Spleen (tissue), 11 donors: Measurements from ENCODE around the gene MGMT. TPM values are rescaled to one million over a fixed set of nuclear protein-coding genes. Genes with fewer than 3 reads are reported as not detected.

Experiments
- DNase-seq: peaks from one replicate; pipeline ENCODE4 v3.0.0-alpha.2; 2020
- H3K27ac ChIP-seq, 8 donors: fragments of 200-600 bp; sonication (generic) in 7 of 8; 1 replicate in 4 of 8; 2 replicates in 4 of 8; pipeline versions ENCODE4 v1.5.0 to v1.8.0; 2016 to 2021; ENCODE audit warnings: inconsistent platforms in 4 of 8, mild to moderate bottlenecking in 4 of 8, moderate library complexity in 1 of 8
- H3K27me3 ChIP-seq, 7 donors: fragments of 200-600 bp; sonication (generic) in 6 of 7; replicated peaks in 1 of 7; 1 replicate in 4 of 7; 2 replicates in 3 of 7; pipeline versions ENCODE4 v1.5.0 to v1.8.0; 2016 to 2021; ENCODE audit warnings: inconsistent platforms in 3 of 7, mild to moderate bottlenecking in 1 of 7
- H3K36me3 ChIP-seq, 6 donors: fragments of 200-600 bp; sonication (generic) in 5 of 6; 1 replicate in 4 of 6; 2 replicates in 2 of 6; pipeline versions ENCODE4 v1.5.0 to v1.8.0; 2016 to 2021; ENCODE audit warnings: inconsistent platforms in 2 of 6
- H3K4me1 ChIP-seq, 6 donors: fragments of 200-600 bp; sonication (generic) in 5 of 6; 1 replicate in 3 of 6; 2 replicates in 3 of 6; pipeline versions ENCODE4 v1.5.0 to v1.8.0; 2016 to 2021; ENCODE audit warnings: inconsistent platforms in 3 of 6
- H3K4me3 ChIP-seq, 8 donors: fragments of 200-600 bp; sonication (generic) in 7 of 8; 1 replicate in 4 of 8; 2 replicates in 4 of 8; pipeline versions ENCODE4 v1.5.0 to v1.8.0; 2016 to 2021; ENCODE audit warnings: inconsistent platforms in 4 of 8, mild to moderate bottlenecking in 4 of 8, moderate library complexity in 2 of 8
- H3K9me3 ChIP-seq, 8 donors: fragments of 200-600 bp; sonication (generic) in 7 of 8; 1 replicate in 4 of 8; 2 replicates in 4 of 8; pipeline versions ENCODE4 v1.5.0 to v1.8.0; 2016 to 2021; ENCODE audit warnings: inconsistent platforms in 4 of 8
- POLR2A ChIP-seq, 3 donors: fragments of 450-650 bp; IDR thresholded peaks; one replicate each; pipeline ENCODE4 v1.5.1; 2017; ENCODE audit warnings: antibody characterized with exemption in 3 of 3, mild to moderate bottlenecking in 1 of 3
- POLR2AphosphoS5 ChIP-seq, 3 donors: sonication (generic); formaldehyde crosslinking; IDR thresholded peaks; one replicate each; pipeline ENCODE4 v1.5.1; 2017; ENCODE audit warnings: antibody characterized with exemption in 3 of 3
- WGBS, 5 donors: extraction: QIAGEN DNeasy Blood & Tissue Kit in 3 of 5; methylation state at CpG; one replicate each; pipeline versions ENCODE4 v1.1.5 to v1.1.7; 2013 to 2018; 5-methylcytosine and 5-hydroxymethylcytosine counted together
- intact Hi-C: fragments of 100-400 bp; cut with DNase I; formaldehyde crosslinking; loops from one replicate; pipeline ENCODE4 v1.15.0; 2023; ENCODE audit warnings: low total_unique reads
- polyA plus RNA-seq, 3 donors: library from polyadenylated mRNA; stranded (reverse); fragments of 200-250 nt; gene quantifications; one replicate each; pipeline ENCODE4 v1.2.1, GENCODE V29; 2013
- total RNA-seq, 7 donors: library from RNA; depleted of rRNA in 3 of 7; stranded (reverse); fragments of >200 nt in 3 of 7; fragmentation: NEBNext Ultra II Directional in 4 of 7; extraction: Animal tissue kit (Norgen Biotek cat#: 25700) in 4 of 7; gene quantifications; one replicate each; pipeline versions ENCODE4 v1.1.0 to v1.2.1, GENCODE V29; 2016 to 2021
- TF ChIP-seq, protein P1 (sequence below), 11 experiments: fragments of 200-600 bp in 7 of 11; fragments of 450-650 bp in 4 of 11; sonication (generic) in 4 of 11; IDR thresholded peaks in 8 of 11; conservative IDR thresholded peaks in 3 of 11; 1 replicate in 7 of 11; 2 replicates in 4 of 11; pipeline versions ENCODE4 v1.4.0 to v1.8.0; 2016 to 2021; ENCODE audit warnings: antibody characterized with exemption in 11 of 11, inconsistent platforms in 4 of 11, mild to moderate bottlenecking in 1 of 11
- donor health status: healthy with polysubstance abuse.
- donor health status: DM: no; HTN: no; CAD: no; lungs with moderate emphysema.
- donor health status: DM: no; HTN: no; CAD: no.
- donor health status: Bipolar disorder and iron deficiency.
- donor health status: healthy.
- donor health status: DM: no; HTN: no; CAD: no.
- donor health status: DM: yes; HTN: yes; CAD: no.

MGMT gene
- total and polyA plus RNA-seq, 10 donors: 14.3 to 33.4 (median 21.7) TPM

DNA sequence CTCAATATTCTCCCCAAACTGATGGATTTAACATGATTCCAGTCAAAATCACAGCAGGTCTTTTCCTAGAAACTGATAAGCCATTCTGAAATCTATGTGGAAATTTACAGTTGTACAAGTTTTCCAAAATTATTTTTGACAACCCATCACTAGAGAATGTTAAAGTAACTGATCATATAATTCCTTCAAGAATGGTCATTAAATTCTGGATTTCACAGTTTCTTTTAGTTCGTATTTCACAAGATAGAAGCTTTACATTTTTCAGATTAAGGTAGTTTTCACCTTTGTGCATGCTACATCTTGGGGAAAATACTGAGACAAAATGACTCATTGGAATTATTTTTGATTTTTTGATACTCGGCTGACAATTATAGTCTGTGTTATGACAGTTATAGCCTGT lies 174.3 kb downstream of the MGMT start:
- 86 to 92% (median 90%) methylated on average over 2 of the region's 2 CpGs for WGBS, 5 donors
- intact Hi-C loops: no loop called here
- no peak for TF ChIP-seq POLR2AphosphoS5 (IDR thresholded peaks at IDR 0.05)
- TF ChIP-seq, protein P1, sequence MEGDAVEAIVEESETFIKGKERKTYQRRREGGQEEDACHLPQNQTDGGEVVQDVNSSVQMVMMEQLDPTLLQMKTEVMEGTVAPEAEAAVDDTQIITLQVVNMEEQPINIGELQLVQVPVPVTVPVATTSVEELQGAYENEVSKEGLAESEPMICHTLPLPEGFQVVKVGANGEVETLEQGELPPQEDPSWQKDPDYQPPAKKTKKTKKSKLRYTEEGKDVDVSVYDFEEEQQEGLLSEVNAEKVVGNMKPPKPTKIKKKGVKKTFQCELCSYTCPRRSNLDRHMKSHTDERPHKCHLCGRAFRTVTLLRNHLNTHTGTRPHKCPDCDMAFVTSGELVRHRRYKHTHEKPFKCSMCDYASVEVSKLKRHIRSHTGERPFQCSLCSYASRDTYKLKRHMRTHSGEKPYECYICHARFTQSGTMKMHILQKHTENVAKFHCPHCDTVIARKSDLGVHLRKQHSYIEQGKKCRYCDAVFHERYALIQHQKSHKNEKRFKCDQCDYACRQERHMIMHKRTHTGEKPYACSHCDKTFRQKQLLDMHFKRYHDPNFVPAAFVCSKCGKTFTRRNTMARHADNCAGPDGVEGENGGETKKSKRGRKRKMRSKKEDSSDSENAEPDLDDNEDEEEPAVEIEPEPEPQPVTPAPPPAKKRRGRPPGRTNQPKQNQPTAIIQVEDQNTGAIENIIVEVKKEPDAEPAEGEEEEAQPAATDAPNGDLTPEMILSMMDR (IDR thresholded peaks at IDR 0.05 in 8 of 11, conservative IDR thresholded peaks at IDR 0.05 in 3 of 11): no peak
- no peak for TF ChIP-seq POLR2A (IDR thresholded peaks at IDR 0.05)
- H3K9me3 ChIP-seq: no peaks in the 10 kb centered on the region
- peaks cover 0 to 6% (median 0%) of the 10 kb centered on the region in 6 donors for H3K36me3 ChIP-seq
- no peak overlapping the region for H3K4me3 ChIP-seq
- H3K27me3 ChIP-seq: no peaks in the 10 kb centered on the region
- H3K4me1 ChIP-seq: no peaks in the 10 kb centered on the region
- no peak overlapping the region for H3K27ac ChIP-seq
- DNase-seq: no peak

DNA sequence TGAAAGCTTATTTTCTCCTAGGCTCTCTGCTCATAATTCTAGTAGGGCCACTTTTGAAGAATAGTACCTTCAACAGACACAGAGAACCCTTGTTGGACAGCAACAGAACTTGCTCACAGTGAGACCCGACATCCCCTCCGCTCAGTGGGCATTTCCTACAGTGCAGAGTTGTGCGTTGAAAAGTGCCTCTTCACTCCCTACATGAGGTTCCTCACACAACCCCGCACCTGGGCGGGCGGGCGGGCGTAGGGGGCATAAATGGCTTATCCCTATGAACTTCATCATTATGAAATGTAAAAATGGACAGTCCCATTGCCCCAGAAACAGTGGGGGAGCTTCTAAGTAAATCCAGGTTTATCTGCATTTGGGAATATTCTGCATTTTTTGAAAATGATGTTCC lies 174.9 kb downstream of the MGMT start:
- Histone ChIP-seq H3K4me1 (no peaks in the 10 kb centered on the region), H3K36me3 (peaks cover 0 to 6% (median 0%) of the 10 kb centered on the region in 6 donors), H3K27me3 (no peaks in the 10 kb centered on the region), H3K27ac (no peak overlapping the region), H3K9me3 (no peaks in the 10 kb centered on the region), H3K4me3 (no peak overlapping the region)
- 93 to 99% (median 96%) methylated on average over 8 of the region's 8 CpGs for WGBS, 5 donors
- TF ChIP-seq, protein P1 (IDR thresholded peaks at IDR 0.05 in 8 of 11, conservative IDR thresholded peaks at IDR 0.05 in 3 of 11): no peak
- TF ChIP-seq POLR2AphosphoS5 (IDR thresholded peaks at IDR 0.05): no peak
- no peak for TF ChIP-seq POLR2A (IDR thresholded peaks at IDR 0.05)
- intact Hi-C loops: no loop called here
- no peak for DNase-seq

DNA sequence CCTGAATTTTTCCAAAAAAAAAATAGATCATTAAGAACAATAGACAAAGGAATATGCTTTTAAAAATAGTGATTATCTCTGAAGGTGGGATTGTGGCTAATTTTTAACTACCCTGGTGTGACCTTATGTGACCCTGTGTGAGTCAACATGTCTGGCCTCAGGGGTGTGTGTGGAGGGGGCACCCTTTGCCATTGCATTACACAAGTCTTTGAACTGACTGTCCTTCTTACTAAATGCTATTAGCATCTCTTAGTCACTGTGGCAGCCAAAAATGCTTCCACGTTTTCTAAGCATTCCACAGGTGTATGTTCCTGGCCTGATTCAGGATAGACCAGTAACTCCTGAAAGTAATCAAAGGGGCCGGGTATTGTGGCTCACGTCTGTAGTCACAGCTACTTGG lies 175.4 kb downstream of the MGMT start:
- Histone ChIP-seq H3K9me3 (no peaks in the 10 kb centered on the region), H3K27ac (no peak overlapping the region), H3K4me1 (no peaks in the 10 kb centered on the region), H3K4me3 (no peak overlapping the region), H3K36me3 (peaks cover 0 to 7% (median 0%) of the 10 kb centered on the region in 6 donors), H3K27me3 (no peaks in the 10 kb centered on the region)
- 80 to 98% (median 91%) methylated on average over 3 of the region's 3 CpGs for WGBS, 5 donors
- DNase-seq: no peak
- intact Hi-C loops: no loop called here
- TF ChIP-seq POLR2AphosphoS5 (IDR thresholded peaks at IDR 0.05): no peak
- TF ChIP-seq, protein P1 (IDR thresholded peaks at IDR 0.05 in 8 of 11, conservative IDR thresholded peaks at IDR 0.05 in 3 of 11): no peak

DNA sequence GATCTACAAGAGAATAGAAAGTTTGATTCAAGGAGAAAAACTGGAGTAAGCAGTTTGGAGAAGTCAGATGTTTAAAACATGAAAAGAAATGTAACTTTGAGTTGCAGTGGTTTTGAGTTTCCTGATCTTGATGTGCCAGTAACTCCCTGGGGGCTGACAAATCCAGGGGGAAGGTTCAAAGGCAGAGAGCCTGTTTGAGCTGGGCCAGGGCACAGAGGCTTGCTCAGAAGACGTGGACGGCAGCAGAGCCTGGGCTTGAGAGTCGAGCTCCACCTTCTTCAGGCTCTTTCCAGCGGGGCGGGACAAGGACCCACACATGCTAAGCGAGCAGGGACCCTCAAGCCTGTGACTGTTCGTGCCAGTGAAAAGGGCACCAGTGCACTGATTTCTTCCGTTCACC lies 176.2 kb downstream of the MGMT start:
- H3K9me3 ChIP-seq: no peaks in the 10 kb centered on the region
- H3K27me3 ChIP-seq: no peaks in the 10 kb centered on the region
- intact Hi-C loops: no loop called here
- H3K4me1 ChIP-seq: no peaks in the 10 kb centered on the region
- H3K36me3 ChIP-seq: peaks cover 0 to 7% (median 0%) of the 10 kb centered on the region in 6 donors
- DNase-seq: no peak
- H3K4me3 ChIP-seq: no peak overlapping the region
- no peak overlapping the region for H3K27ac ChIP-seq
- TF ChIP-seq POLR2AphosphoS5 (IDR thresholded peaks at IDR 0.05): no peak
- TF ChIP-seq POLR2A (IDR thresholded peaks at IDR 0.05): no peak
- TF ChIP-seq, protein P1 (IDR thresholded peaks at IDR 0.05 in 8 of 11, conservative IDR thresholded peaks at IDR 0.05 in 3 of 11): no peak
- WGBS, 5 donors: 84 to 90% (median 87%) methylated on average over 8 of the region's 8 CpGs
